Melanocyte of skin (primary cell): ENCODE data around the gene CCDC167. TPM values are rescaled to one million over a fixed set of nuclear protein-coding genes. Genes with fewer than 3 reads are reported as not detected.

Source experiments
- total RNA-seq, 2 donors: library from RNA; depleted of rRNA; stranded (reverse); fragments of >200 nt; gene quantifications; 2 replicates each; pipeline ENCODE4 v1.2.3, GENCODE V29; 2012

The CCDC167 gene
- total RNA-seq, result 10 to 100 TPM; 23.4 to 33.0 TPM

GRCh38 chr6:37499433-37500293 is at the start of gene CCDC167:
CCDC167 (minus strand) TSS chr6:37499893; CDS start chr6:37499863, 30 bp downstream.

Other genes with a start within 250 kb of the CCDC167 start
- gene TBC1D22B, start 242.1 kb downstream of the CCDC167 start, total RNA-seq, result 1 to 10 TPM; 9.7 to 10.0 TPM
- 1 to 10 TPM in 1 of 2 donors, under 1 TPM in 1; 0.33 to 2.4 TPM for gene TMEM217, start 241.7 kb downstream of the CCDC167 start, total RNA-seq
- 10 to 100 TPM; 18.9 to 24.6 TPM for gene RNF8, start 145.9 kb downstream of the CCDC167 start, total RNA-seq
- 10 to 100 TPM; 66.8 to 69.6 TPM for gene CMTR1, start 66.7 kb downstream of the CCDC167 start, total RNA-seq
- 10 to 100 TPM; 12.0 to 12.7 TPM for gene MDGA1, start 198.0 kb upstream of the CCDC167 start, total RNA-seq